HT-29 (cell line): ENCODE data around the gene KDELR3. TPM values are rescaled to one million over a fixed set of nuclear protein-coding genes. Genes with fewer than 3 reads are reported as not detected.

Experiments
- DNase-seq: peaks from one replicate; pipeline ENCODE4 v3.0.0-alpha.2; 2015; ENCODE audit warnings: low spot score
- total RNA-seq: library from RNA; depleted of rRNA; stranded (reverse); fragments of >200 nt; shearing (Covaris generic); gene quantifications from 2 replicates; pipeline ENCODE4 v1.2.3, GENCODE V29; 2014

The KDELR3 gene
- total RNA-seq, 1 experiment from 2014 or later: 20.0 TPM

DNA sequence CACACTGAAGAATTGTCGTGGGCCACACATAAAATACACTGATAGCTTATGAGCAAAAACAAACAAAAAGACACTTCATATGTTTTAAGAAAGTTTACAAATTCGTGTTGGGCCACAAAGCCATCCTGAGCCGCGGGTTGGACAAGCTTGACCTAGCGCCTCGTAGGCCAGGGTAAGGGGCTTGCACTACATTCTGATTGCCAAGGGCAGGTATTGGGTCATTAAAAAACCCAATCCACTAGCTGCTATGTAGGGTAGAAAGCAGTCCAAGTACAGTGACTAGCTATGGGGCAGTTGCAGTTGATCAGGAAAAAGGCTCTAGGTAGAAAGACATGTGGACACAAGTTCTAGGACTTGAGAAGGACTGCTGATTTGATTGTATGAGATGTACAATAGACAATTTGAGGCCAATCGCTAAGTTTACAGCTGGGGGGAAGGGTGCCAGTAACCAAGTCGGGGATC lies 14.0 kb downstream of the KDELR3 start:
- DNase-seq: no peak

DNA sequence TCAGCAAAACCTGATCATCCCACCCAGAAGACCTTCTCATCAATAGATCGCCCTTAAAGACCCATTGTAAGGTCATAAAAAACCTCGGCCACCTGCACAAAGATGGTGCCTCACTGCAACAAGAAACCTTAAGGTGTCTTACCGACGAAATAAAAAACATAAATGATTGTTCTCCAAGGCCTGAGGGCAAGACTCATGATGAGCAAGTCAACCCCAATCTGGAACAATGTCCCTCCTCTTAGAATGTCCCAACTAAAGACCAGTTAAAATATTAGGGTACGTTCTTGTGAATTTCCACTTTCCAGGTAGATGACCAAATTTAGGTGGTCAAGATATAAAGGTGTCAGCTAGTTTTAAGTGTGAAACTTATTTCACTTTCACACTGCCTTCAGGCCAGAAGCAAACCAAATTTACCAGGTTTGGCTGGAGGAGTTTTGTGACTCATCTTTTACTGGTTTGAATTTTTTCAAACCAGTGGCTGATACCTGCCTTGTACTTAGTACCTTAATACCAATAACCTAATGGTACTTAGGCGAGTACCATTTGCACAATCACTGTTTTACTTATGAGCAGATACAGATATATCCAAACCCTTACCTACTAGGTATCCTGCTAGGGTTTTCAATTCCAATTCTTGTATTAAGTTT lies 14.9 kb downstream of the KDELR3 start:
- no peak for DNase-seq

DNA sequence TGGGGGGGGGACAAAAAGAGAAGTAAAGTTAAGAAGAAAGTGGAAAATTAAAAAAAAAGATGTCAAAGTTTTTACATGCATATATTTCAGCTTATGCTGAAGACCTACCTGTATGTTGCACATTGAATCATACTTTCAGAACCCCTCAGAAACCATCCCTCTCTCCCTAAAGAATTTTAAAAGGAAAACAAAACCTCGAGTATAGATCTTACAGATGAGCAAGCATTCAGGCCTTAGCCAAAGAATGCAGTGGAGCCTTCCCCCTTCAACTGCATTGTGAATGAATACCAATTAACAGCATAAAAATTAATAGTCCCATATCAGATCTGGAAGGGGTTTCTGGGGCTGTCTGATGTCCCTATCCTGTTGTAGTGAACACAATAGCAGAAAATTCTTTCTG lies 16.3 kb downstream of the KDELR3 start:
- DNase-seq: no peak

DNA sequence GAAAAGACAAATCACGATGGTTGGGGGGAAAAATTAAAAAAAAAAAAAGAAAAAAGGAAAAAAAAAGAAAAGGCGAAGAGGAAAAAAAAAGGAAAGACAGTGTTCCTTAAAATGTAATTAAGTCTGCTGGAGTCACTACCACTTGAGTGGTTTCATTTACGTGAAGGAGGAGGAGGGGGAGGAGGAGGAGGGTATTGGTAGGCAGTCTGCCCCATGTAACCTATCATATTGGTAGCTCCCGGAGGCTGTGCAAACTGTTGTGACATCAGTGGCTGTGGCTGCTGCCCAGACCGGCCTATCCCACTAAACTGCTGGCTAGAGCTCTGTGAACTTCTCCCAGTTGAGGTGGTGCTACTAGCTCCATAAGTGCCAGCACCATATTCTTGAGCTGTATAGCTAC lies 17.9 kb downstream of the KDELR3 start:
- no peak for DNase-seq

DNA sequence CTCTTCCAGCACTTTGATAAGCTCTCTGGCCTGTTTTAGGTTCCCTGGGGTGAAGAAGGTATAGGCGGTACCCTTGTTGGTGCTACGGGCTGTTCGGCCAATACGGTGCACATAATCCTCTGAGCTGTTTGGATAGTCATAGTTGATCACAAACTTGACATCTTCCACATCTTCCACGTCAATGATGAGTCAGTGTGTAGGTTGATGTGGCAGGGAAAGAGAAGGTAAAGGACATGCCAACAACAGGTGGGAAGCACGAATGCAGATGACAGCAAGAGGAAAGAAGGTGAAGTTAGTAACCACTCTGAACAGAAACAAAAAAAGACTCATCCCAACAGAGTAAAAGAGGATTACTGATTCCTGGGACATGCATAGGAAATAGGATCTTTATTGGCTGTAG lies 20.1 kb downstream of the KDELR3 start:
- DNase-seq: no peak

DNA sequence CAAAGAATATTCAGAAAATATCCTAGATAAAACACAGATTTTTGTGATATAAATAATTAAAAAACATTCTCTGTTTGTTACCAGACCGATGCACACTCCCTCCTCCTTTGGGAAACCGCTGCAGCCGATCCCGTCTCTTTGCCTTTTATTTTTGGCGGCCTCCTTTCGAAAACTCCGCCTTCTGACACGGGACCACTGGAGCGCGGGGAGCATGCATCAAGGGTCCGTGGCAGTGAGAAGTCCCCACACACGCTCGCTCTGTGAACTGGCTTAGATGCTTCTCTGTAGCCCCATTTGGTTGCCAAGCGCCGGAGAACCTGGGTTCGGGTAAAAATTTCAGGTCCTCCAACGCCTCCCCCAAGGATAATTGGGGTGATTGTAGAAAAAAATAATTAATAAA lies 21.2 kb downstream of the KDELR3 start:
- DNase-seq: no peak

DNA sequence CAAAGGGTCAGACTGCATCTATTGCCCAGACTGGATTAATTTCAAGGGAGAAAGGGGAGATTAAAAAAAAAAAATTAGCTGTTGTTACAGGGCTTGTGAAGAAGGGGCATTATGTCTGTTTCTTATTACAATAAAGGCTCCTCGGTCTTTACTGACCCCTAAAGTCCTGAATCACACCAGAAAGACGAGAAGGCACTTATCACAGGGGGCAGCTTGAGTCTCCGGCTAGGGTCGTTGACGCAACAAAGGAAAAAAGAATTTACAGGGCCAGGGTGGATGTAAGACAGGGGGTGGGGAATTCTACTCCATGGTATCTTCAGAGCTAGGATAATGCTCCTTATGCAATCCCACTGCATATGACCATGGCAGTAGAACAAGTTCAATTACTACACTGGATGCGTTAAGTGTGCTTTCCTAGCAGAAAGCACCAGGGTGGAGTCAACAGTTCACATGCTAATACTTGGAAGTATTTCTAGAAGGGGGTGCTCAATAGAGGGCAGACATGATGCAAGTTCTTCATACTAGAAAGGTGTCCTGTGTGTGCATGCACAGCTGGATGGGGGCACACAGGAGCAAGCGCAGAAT lies 21.8 kb downstream of the KDELR3 start:
- DNase-seq: no peak

DNA sequence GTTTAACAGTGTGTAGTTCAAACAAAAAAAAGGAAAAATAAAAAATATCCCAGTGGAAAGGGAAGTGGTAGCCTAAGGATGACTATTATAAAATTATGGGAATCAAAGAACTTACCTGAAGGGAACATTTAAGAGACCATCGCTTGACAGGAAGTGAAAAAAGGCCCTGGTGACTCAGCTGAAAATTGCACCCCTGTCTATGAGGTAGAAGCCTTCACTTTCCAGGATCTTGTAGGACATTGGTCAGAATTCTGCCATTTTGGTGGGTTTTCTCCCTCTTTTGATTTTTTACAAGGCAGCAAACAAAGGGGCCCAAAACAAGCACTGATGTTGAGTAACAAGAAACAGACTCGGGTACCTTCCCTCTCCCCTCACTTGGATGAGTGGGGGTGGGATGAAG lies 22.6 kb downstream of the KDELR3 start:
- no peak for DNase-seq

DNA sequence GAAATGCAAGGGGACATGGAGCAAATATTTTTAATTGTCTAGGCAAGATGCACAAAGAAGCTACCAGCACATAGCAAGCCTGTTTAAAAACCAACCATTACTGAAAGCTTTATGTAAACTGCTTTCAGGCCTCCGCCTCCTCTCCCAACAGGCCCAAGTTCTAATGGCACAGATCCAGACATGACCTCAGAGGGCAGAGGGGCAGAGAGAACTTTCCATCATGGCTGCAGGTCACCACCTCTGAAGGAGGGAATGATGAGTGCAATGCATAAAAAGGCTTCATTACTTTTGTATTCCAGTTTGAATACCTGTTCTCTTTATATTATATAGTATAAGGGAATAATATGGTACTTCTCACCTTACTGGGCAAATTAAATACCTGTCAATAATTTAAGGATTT lies 23.0 kb downstream of the KDELR3 start:
- DNase-seq: no peak

DNA sequence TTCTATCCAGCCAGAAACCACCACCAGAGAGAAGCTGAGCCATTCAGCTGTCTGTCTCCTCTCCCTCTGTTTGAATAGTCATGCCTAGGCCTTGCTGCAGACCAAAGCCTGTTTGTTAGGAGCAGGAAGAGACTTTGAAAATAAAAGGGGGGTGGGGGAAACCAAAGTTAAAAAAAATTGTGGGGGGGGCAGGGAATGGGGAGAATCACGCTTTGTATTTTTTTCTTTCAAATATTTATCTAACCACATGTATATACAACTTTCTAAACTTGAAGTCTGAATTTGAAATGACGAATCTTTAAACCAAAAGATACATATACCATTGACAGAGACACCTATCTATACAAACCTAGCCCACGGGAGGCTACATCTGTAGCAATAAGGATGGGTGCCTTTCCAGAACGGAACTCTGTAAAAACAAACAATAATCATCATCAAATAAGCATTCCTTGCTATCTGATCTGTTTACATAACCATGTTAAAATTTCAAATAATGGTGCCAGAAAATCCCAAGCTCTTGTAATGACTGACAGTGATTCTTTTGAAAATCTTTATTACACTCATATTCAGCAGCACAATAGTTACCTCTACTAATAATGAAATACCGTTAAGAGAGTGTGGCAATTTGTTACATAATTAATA lies 23.9 kb downstream of the KDELR3 start:
- no peak for DNase-seq

DNA sequence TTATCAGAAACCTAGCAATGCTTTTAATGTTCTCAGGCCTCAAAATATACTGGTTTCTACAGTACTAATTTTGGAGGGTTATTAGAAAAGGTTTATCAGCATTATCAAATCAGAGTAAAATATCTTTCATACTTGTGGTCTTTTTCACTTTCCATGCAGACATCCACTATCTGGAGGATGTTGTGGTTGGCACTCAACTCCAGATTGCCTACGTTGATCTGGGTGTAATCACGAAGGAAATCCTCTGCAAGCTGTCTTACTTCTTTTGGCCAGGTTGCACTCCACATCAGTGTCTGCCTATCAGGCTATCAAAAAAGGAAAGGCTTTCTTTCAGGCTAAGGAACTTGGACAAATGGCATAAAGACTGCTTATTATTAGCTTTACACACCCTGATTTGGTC lies 26.6 kb downstream of the KDELR3 start:
- DNase-seq: no peak

DNA sequence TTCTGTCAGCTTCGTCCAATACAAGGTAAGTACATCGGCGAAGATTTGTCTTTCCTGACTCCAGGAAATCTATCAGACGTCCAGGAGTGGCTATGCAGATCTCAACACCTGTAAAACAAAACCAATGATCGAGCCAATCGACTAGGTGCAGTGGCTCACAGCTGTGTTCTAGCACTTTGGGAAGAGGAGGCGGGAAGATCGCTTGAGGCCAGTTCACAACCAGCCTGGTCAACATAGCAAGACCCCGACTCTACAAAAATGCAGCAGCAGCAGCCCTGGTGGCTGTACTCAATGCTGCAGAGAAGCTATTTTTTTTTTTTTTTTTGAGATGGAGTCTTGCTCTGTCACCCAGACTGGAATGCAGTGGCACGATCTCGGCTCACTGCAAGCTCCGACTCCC lies 27.0 kb downstream of the KDELR3 start:
- DNase-seq: no peak

DNA sequence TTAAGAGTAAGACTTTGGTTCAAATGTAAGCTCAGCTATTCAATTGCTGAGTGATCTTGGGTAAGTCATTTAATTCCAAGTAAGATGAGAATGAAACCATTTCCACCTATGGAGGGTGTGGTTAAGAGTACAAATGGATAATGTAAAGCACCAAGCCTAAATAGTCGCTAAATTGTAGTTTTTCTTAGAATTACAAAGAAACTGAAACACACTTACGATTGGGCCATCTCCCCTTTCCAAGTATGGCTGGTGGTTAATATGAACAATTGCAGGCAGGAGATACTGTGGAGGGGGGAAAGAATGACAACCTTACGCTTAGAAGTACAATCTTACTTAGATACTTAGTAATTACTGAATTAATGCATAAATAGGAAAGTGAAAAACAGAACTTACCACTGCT lies 30.0 kb downstream of the KDELR3 start:
- DNase-seq: no peak

DNA sequence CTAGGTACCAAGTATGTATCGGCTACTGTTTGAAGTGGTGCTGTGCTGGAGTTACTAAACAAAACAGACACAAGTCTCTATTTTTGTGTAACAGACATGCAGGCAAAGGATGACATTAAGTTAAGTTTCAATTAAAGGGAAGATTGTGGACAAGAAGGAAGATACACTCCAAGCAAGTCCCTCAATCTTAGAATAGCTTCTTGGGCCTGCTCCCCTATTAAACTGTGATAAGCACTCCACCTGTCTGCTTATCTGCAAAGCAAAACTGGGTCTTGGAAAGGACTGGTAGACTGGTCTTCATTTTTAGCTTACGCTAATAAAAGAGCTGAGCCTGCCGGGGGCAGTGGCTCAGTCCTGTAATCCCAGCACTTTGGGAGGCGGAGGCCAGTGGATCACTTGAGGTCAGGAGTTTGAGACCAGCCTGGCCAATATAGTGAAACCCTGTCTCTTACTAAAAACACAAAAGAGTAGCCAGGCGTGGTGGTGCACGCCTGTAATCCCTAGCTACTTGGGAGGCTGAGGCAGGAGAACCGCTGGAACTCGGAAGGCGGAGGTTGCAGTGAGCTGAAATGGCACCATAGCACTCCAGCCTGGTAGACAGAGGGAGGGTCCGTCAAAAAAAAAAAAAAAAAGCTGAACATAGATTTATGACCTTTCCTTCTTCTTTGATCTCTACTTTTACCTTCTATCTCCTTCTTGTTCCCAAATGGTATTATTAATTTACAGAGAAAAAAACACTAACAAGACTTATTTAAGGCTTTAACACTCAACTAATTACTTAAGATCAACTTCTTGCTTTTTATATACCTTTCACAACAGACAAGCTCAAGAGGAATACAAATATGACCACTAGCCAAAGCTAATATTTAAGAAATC lies 34.1 kb downstream of the KDELR3 start:
- no peak for DNase-seq

DNA sequence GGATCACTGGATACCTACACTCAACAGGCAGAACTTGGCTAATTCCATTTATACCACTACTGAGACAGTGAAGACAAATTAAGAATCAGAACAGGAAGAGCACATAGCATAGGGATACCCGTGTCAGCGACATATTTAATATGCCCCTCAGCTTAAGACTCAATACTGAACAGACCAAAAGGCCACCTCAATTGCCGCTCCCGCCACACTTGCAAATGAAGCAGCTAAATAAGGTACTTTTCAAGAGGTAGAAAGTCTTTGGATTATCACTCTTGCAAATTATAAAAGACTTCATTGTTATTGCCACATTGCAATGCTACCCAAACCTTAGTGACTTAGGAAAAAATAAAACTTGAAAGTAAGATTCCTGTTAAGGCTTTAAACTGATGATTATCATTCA lies 35.1 kb downstream of the KDELR3 start:
- DNase-seq: no peak

DNA sequence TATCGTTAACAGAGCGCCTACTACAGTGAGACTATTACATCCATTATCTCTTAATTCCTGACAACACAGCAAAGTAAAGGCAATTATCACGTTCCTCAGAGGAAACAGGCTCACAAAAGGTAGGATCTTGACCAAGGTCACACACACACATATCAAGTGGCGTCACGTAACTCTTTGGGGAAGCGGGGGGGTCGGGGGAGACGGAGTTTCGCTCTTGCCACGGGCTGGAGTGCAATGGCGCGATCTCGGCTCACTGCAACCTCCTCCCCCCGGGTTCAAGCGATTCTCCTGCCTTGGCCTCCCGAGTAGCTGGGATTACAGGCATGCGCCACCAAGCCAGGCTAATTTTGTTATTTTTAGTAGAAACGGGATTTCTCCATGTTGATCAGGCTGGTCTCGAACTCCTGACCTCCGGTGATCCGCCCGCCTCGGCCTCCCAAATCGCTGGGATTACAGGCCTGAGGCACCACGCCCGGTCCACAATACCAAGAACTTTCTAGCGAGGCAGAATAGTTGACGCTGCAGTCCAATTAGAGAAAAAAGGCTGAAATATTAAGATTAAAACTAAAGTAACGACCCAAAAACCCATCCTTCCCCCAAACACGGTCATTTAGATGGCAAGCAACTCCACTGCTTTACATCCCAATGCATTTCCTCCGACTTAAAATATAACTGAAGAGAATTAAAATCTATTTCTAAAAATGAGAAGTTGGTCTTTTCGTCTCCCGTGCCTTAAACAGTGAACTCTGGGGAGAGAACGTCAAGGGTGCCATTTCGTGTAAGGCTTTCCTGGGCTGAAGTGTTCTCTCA lies 37.0 kb downstream of the KDELR3 start:
- DNase-seq: no peak

DNA sequence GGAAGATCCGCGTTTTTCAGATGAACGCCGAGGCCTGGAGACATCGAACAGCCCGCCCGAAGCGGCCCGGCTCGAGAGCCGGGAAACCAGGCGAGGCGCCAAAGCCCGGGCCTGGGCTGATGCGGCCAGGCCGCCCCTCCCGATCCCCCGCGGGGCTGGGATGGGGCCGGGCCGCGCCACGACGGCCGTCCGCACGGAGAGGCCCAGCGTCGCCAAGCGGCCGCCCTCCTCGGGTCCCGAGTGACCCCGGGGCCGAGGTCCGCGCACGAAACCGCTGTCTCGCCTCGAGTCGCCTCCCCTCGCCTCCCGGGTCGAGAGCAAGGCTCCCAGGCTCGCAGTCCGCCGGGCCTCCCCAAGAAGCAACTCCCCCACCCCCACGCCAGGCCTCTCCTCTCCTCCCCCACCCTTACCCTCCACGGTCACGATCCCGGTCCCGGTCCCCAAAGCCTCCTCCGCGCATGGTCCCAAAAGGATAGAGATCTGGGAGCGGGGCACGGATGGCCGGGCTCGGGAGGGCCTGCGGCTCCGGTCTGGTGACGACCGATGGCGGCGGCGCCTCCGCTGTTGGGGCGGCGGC lies 37.7 kb downstream of the KDELR3 start:
- DNase-seq: peak; percentile 51

DNA sequence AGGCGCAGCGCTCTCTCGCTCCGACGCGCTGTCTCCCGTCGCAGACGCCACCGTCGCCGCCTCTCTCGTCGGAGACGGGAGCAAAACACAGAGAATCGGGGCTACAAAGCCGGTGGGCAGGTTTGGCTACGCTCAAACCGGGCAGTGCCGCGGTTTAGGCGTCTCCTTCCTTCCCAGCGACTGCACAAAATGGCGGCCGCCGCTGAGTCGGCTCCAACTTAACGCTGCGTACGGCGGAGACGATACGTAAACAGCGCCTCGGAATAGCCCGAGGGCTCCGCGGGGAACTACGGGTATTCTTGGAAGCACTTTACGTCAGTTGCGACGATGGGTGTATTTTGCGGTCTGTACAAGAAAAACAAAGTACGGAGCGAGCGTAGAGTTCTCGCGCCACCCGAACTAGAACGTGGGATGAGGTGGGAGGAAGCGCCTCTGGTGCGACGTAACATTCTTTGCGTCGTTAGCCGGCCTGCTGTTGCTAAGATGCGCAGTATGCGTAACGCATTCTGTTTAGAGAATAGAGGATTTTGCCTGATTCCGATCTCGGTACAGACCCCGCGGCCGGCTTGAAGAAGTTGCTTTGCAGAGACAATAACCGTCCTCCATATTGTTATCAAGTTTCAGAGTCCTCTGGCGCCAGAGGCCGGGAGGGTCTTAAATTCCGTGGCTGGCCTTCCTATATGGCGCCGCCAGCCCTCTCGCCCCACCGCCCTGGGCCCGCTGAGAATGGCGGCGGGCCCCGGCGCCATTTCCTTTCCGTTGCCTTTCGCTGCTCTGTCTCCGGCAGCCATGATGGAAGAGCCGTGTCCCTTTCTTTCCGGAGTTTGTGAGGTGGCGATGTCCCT lies 38.4 kb downstream of the KDELR3 start, which contains the start of gene DDX17:
Gene DDX17 (minus strand): TSS at position 194 of the 845 bp plus-strand sequence.
- peak; percentile 91 for DNase-seq

DNA sequence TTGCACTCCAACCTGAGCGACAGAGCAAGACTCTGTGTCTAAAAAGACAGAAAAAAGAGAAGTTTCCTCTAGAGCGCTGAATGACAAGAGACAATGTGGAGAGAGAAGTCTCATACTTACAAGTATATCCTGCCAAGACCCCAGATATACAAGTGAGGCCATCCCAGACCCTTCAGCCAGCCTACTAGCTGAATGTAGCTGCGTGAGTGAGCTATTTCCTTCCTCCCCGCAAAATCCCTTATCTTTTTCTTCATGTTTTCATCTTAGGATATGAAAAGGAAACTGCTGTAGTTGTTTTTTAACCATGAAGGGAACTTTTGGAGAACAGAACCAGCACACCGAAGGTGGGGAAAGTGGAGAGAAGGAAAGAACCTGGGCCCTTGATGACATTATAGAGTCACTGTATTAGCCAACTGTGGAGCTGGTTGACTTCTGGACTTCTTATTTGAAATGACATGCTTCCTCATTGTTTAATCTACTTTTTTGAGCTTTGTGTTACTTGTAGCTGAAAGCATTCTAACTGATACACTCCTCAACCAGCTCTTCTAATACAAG lies 42.6 kb downstream of the KDELR3 start:
- no peak for DNase-seq

DNA sequence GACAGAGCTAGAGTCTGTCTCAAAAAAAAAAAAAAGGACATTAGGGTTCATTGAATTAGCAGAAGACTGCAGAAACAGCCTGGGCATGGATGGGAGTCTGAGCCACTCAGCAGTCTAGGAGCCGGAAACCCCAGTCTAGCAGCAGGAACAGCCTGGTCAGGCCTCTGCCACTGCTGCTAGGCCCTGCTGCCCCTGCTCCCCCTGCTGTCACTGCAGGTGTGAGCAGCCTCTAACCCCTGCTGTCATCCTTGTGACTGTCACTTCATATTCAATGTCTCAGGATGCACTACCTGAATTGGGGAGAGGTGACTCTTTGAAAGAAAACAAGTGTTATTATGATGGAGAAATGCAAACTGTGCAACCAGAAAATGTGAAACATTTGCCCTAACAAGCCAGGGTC lies 45.2 kb downstream of the KDELR3 start:
- no peak for DNase-seq
